HEK293 (cell line): ENCODE results near the gene VPREB1.

ENCODE experiments used
- CTCF ChIA-PET: fragments of 350-600 bp; formaldehyde crosslinking; extraction: SDS; loops from one replicate; lab custom pipeline; 2021; ENCODE audit warnings: antibody characterized with exemption; lab: Yijun Ruan, JAX
- POLR2A ChIA-PET: fragments of 300-600 bp; formaldehyde crosslinking; extraction: SDS; loops from one replicate; lab custom pipeline; 2020; ENCODE audit warnings: antibody characterized with exemption, inconsistent platforms; lab: Yijun Ruan, JAX
- H3K27ac ChIP-seq: fragments of 200-500 bp; sonication (Bioruptor generic); 2 replicates; pipeline ENCODE4 v1.5.1; 2014; ENCODE audit warnings: low read depth, low read length, control low read depth, inconsistent platforms; ENCODE audit errors: extremely low read depth
- H3K36me3 ChIP-seq, 2 experiments: fragments of 200-500 bp in 1 of 2; sonication (Bioruptor generic) in 1 of 2; 1 replicate in 1 of 2; 2 replicates in 1 of 2; pipeline ENCODE4 v1.5.1; 2014 to 2017; ENCODE audit warnings: inconsistent platforms in 2 of 2, low read length in 2 of 2; ENCODE audit not compliant: control insufficient read depth in 2 of 2, insufficient read depth in 1 of 2
- H3K4me1 ChIP-seq: fragments of 200-500 bp; sonication (Bioruptor generic); 2 replicates; pipeline ENCODE4 v1.5.1; 2014; ENCODE audit warnings: mild to moderate bottlenecking, low read length, inconsistent platforms; ENCODE audit not compliant: control insufficient read depth, insufficient read depth
- H3K4me3 ChIP-seq: 2 replicates; pipeline ENCODE4 v1.5.1; 2011; ENCODE audit warnings: low read depth, mild to moderate bottlenecking, control low read depth, low read length, moderate library complexity
- H3K9me3 ChIP-seq: fragments of 200-500 bp; sonication (Bioruptor generic); 2 replicates; pipeline ENCODE4 v1.5.1; 2014; ENCODE audit warnings: low read depth, low read length, inconsistent platforms; ENCODE audit not compliant: control insufficient read depth, insufficient read depth
- AEBP2 ChIP-seq: fragments of 450-650 bp; formaldehyde crosslinking; IDR thresholded peaks from 2 replicates; pipeline ENCODE4 v1.5.1; 2016; ENCODE audit warnings: missing biosample characterization, missing genetic modification characterization, borderline replicate concordance
- ELK4 ChIP-seq: IDR thresholded peaks from 2 replicates; pipeline ENCODE4 v1.6.1; 2011; ENCODE audit warnings: mild to moderate bottlenecking, low read depth, low read length, borderline replicate concordance
- GFI1B ChIP-seq: fragments of 450-650 bp; formaldehyde crosslinking; IDR thresholded peaks from 2 replicates; pipeline ENCODE4 v1.5.1; 2016; ENCODE audit warnings: missing biosample characterization, missing genetic modification characterization
- KLF1 ChIP-seq: fragments of 450-650 bp; formaldehyde crosslinking; IDR thresholded peaks from 2 replicates; pipeline ENCODE4 v1.5.1; 2016; ENCODE audit warnings: missing biosample characterization, missing genetic modification characterization
- SCRT1 ChIP-seq: fragments of 450-650 bp; formaldehyde crosslinking; IDR thresholded peaks from 2 replicates; pipeline ENCODE4 v1.5.1; 2016; ENCODE audit warnings: missing biosample characterization, missing genetic modification characterization, borderline replicate concordance
- SCRT2 ChIP-seq: fragments of 450-650 bp; formaldehyde crosslinking; IDR thresholded peaks from 2 replicates; pipeline ENCODE4 v1.5.1; 2016; ENCODE audit warnings: missing biosample characterization, missing genetic modification characterization
- SETDB1 ChIP-seq: IDR thresholded peaks from one replicate; pipeline ENCODE4 v1.6.1; 2017; ENCODE audit warnings: mild to moderate bottlenecking, low read length, moderate library complexity, mixed read lengths; ENCODE audit not compliant: insufficient read length
- ZNF148 ChIP-seq: fragments of 450-650 bp; formaldehyde crosslinking; IDR thresholded peaks from 2 replicates; pipeline ENCODE4 v1.5.0; 2017; ENCODE audit warnings: missing biosample characterization, missing genetic modification characterization, borderline replicate concordance
- ZNF19 ChIP-seq: fragments of 450-650 bp; formaldehyde crosslinking; IDR thresholded peaks from 2 replicates; pipeline ENCODE4; 2016; ENCODE audit warnings: missing biosample characterization, missing genetic modification characterization, low read depth
- ZNF23 ChIP-seq: fragments of 450-650 bp; formaldehyde crosslinking; IDR thresholded peaks from 2 replicates; pipeline ENCODE4 v1.5.1; 2016; ENCODE audit warnings: missing biosample characterization, missing genetic modification characterization, borderline replicate concordance
- ZNF302 ChIP-seq: fragments of 450-650 bp; formaldehyde crosslinking; IDR thresholded peaks from 2 replicates; pipeline ENCODE4 v1.5.1; 2016; ENCODE audit warnings: missing biosample characterization, missing genetic modification characterization, low read depth
- ZNF521 ChIP-seq: fragments of 450-650 bp; formaldehyde crosslinking; IDR thresholded peaks from 2 replicates; pipeline ENCODE4 v1.5.1; 2017; ENCODE audit warnings: missing biosample characterization, mild to moderate bottlenecking, missing genetic modification characterization
- ZNF560 ChIP-seq: fragments of 450-650 bp; formaldehyde crosslinking; IDR thresholded peaks from 2 replicates; pipeline ENCODE4 v1.5.1; 2017; ENCODE audit warnings: missing biosample characterization, missing genetic modification characterization, borderline replicate concordance
- ZNF623 ChIP-seq: fragments of 450-650 bp; formaldehyde crosslinking; IDR thresholded peaks from 2 replicates; pipeline ENCODE4 v1.5.1; 2016; ENCODE audit warnings: missing biosample characterization, missing genetic modification characterization
- ZNF777 ChIP-seq: fragments of 450-650 bp; formaldehyde crosslinking; IDR thresholded peaks from 2 replicates; pipeline ENCODE4 v1.5.1; 2017; ENCODE audit warnings: missing biosample characterization, missing genetic modification characterization, borderline replicate concordance
- ZSCAN18 ChIP-seq: fragments of 450-650 bp; formaldehyde crosslinking; IDR thresholded peaks from 2 replicates; pipeline ENCODE4 v1.5.1; 2016; ENCODE audit warnings: missing biosample characterization, missing genetic modification characterization

Gene VPREB1

GRCh38 chr22:22242488-22242887 is 2.1 kb upstream of the VPREB1 start:
- H3K4me1 ChIP-seq, result no peaks in the 10 kb centered on the region
- TF ChIP-seq AEBP2 (tag by site-specific recombination) (no peak), ELK4 (no peak), ZSCAN18 (tag by site-specific recombination) (no peak), ZNF302 (tag by site-specific recombination) (no peak), GFI1B (tag by site-specific recombination) (no peak), ZNF777 (tag by site-specific recombination) (no peak), ZNF623 (peak; percentile 18; the same call in 1 of the 2 replicates), ZNF23 (tag by site-specific recombination) (no peak)
- no peaks in the 10 kb centered on the region for H3K36me3 ChIP-seq
- no peak overlapping the region for H3K4me3 ChIP-seq
- no peaks in the 10 kb centered on the region for H3K9me3 ChIP-seq
- ChIA-PET POLR2A (interaction anchor here (0.6 kb wide), 1 partner anchor 99 kb away, joined by 4 read pairs; no protein-coding TSS in a partner anchor), CTCF (interaction anchor here (1.2 kb wide), 1 partner anchor 47 kb away, joined by 3 read pairs; no protein-coding TSS in a partner anchor)
- no peak overlapping the region for H3K27ac ChIP-seq

GRCh38 chr22:22243033-22243680 is 1.4 kb upstream of the VPREB1 start:
- Histone ChIP-seq H3K4me3 (no peak overlapping the region), H3K9me3 (no peaks in the 10 kb centered on the region), H3K27ac (no peak overlapping the region), H3K4me1 (no peaks in the 10 kb centered on the region), H3K36me3 (no peaks in the 10 kb centered on the region)
- POLR2A ChIA-PET, result no interaction called here
- peak; percentile 85 for TF ChIP-seq SCRT2 (tag by site-specific recombination)
- no peak for TF ChIP-seq ZNF521 (tag by site-specific recombination)
- no peak for TF ChIP-seq KLF1 (tag by site-specific recombination)
- TF ChIP-seq SCRT1 (tag by site-specific recombination), result peak; percentile 47; the same call in 1 of the 2 replicates
- CTCF ChIA-PET, result interaction anchor here (0.6 to 1.2 kb wide), 2 partner anchors 47 to 381 kb away, joined by 3 read pairs; no protein-coding TSS in a partner anchor

- no peak for TF ChIP-seq ZNF19 (tag by site-specific recombination)
- no peak for TF ChIP-seq ZNF148 (tag by site-specific recombination)
- TF ChIP-seq SETDB1, result no peak
- TF ChIP-seq ZNF560 (tag by site-specific recombination), result no peak
- POLR2A ChIA-PET, result no interaction called here
- H3K36me3 ChIP-seq, result no peaks in the 10 kb centered on the region
- no peaks in the 10 kb centered on the region for H3K9me3 ChIP-seq
- CTCF ChIA-PET, result interaction anchor here (1.5 to 2.5 kb wide), 2 partner anchors 10 kb away, joined by 3 to 8 read pairs; no protein-coding TSS in a partner anchor
- H3K4me1 ChIP-seq, result no peaks in the 10 kb centered on the region
- no peak overlapping the region for H3K27ac ChIP-seq
- H3K4me3 ChIP-seq, result no peak overlapping the region
Measured at GRCh38 chr22:22245256-22245909, 797 bp downstream of the VPREB1 start.
